HG03520 (cell line): ENCODE measurements around the gene DENND2C.
"Not testable (repeated sequence)": the region's sequence is repeated elsewhere in the genome, so short reads cannot be mapped to it uniquely, and the experiment has no call there.

Experiments used
- ATAC-seq: cut with Tn5 transposase; IDR thresholded peaks from one replicate; pipeline ENCODE4 v1.9.1; 2021; ENCODE audit warnings: mild to moderate bottlenecking, moderate library complexity; ENCODE audit not compliant: unreplicated experiment

Gene DENND2C

DNA sequence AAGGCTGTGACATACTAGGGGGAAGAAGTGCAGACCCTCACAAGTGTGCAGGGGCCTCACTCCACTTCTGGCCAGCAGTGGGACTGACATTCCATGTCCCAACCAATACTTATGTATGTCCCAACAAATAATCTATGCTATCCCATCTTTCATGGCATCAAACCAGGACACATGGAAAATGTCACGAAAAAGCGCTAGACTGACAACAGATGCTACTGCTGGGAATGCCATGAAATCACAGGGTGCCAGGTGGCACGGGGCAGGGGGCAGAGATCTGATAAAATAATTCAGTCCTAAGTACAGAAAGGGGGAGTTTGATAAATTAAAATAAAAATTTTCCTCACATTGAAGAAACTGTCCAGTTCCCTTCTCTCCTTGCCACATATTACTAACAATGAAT, 60.8 kb downstream of the DENND2C start:
- no peak for ATAC-seq

GRCh38 chr1:114607223-114607622, 62.6 kb downstream of the DENND2C start:
- no peak for ATAC-seq

- no peak for ATAC-seq
Measured at GRCh38 chr1:114597949-114598348, 71.9 kb downstream of the DENND2C start.

DNA sequence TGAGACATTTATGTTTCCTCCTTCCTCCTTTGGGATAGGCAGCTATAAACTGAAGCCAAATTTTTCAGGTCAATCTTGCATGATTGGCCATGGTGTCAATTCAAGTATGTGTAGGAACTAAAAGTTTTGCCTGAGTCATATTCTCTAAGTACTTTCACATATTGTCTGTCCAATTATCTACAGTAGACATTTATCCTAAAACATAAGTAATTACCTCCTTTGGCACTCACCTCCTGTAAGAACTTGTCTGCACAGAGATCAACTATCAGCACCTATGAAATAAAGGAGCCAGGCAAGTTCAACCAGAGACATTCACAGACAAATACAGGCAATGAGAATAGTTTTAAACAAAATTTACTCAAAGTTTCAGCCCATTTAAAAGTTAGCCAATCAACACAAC, 74.2 kb downstream of the DENND2C start:
- ATAC-seq, result no peak

- ATAC-seq, result no peak
Measured at GRCh38 chr1:114594046-114594445, 75.8 kb downstream of the DENND2C start.

GRCh38 chr1:114589122-114589521, 80.7 kb downstream of the DENND2C start:
- no peak for ATAC-seq

GRCh38 chr1:114588196-114588689, 81.6 kb downstream of the DENND2C start:
- ATAC-seq, result no peak

GRCh38 chr1:114587203-114587991, 82.5 kb downstream of the DENND2C start:
- no peak for ATAC-seq

DNA sequence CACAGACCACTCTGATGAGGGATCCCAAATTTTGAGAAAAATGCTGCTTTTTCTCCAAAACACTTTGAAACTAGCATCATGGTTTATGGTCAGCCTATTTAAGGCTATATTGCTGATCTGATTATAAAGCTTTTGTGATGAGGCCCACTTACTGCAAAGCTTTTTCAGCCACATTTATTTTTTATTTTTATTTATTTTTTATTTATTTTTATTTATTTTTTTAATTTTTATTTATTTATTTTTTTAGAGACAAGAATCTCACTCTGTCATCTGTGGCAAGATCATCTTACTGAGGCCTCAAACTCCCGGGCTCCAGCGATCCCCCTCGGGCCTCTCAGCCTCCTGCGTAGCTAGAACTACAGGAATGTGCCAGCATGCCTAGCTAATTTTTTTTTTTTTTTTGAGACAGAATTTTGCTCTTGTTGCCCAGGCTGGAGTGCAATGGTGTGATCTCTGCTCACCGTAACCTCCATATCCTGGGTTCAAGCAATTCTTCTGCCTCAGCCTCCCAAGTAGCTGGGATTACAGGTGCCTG, 83.3 kb downstream of the DENND2C start:
- ATAC-seq, result no peak

- no peak for ATAC-seq
Measured at GRCh38 chr1:114585231-114585630, 84.6 kb downstream of the DENND2C start.

DNA sequence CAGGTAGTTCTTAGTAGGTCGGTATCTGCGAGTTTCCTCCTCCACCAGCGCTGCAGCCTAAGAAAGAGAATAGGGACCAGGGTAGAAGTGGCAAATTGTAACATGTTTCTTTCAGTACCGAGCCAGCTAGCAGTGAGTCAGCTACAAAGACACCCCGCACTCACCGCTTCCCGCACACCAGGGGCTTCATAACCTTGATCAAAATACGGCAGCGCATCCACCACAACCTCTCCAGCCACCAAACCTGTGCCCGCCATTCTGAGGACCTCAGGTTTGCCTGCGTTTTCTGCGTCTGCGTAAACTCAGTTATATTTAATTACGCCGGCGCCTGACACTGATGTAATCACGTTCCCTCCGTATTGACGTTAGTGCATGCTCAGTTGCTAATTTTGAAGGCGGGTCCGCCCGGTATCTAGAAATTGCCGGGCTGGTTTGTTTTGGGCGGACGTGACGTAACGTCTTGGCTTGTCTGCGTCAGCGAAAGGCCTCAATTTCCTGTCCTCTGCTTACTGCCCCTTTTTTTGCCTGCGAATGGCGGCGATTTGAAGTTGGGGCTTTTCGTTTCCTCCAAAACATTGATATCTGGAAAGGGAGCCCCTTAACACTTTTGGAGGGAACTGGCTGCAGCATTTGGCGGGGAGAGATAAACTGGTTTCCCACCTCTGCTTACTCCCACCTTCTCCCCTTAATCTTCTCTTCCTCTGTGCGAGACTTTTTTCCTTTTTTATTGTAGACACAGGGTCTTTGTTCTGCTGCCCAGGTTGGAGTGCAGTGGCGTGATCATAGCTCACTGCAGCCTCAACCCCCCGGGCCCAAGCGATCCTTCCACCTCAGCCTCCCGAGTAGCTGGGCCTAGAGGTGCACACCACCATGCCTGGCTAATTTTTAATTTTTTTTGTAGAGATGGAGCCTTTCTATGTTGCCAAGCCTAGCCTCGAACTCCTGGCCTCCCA, 88.2 kb downstream of the DENND2C start, which contains the start of gene BCAS2:
BCAS2 (minus strand) TSS at position 281 of the 953 bp plus-strand sequence; CDS start at position 257, 24 bp downstream.
- peak; percentile 96 for ATAC-seq

GRCh38 chr1:114574365-114574764, 95.5 kb downstream of the DENND2C start:
- ATAC-seq, result no peak

- no peak for ATAC-seq
Measured at GRCh38 chr1:114564141-114564540, 105.7 kb downstream of the DENND2C start.

GRCh38 chr1:114562978-114563510, 106.8 kb downstream of the DENND2C start:
- not testable (repeated sequence) for ATAC-seq

GRCh38 chr1:114561333-114561732, 108.5 kb downstream of the DENND2C start:
- ATAC-seq, result no peak

- ATAC-seq, result peak; percentile 52
Measured at GRCh38 chr1:114559356-114559755, 110.5 kb downstream of the DENND2C start.

DNA sequence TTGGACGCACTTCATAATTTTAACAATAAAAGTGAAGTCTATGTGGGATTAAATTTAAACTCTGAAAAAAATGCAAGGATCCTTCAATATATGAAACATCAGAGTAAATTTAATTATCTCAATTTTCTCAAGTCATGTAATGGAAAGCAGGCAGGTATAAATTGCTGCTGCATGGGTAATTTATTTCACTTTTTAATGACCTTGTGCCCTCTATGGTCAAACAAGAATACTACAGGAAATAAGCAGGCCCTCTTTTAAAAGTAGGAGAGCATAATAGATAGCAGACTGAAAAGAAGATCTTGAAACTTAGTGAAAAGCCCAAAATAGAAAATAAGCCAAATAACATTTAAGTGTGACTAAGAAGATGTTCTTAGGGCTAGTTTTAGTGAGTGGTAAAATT, 111.3 kb downstream of the DENND2C start:
- no peak for ATAC-seq

DNA sequence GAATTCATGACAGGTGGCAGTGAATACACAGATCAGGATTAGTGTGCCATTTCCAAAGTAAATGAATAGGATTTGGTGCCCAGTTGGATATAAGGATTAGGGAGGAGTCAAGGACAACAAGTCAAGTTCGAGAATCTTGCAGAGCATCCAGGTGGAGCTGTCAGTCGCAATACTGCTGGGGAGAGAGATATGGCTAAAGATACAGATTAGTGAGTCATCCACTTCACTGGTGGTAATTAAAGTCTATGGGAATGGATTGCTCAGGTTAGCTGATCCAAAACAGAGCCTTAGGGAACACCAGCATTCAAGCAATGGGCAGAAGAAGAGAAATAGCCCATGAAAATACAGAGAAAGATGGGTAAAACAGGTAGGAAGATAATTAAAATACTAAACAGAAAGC, 115.3 kb downstream of the DENND2C start:
- no peak for ATAC-seq

DNA sequence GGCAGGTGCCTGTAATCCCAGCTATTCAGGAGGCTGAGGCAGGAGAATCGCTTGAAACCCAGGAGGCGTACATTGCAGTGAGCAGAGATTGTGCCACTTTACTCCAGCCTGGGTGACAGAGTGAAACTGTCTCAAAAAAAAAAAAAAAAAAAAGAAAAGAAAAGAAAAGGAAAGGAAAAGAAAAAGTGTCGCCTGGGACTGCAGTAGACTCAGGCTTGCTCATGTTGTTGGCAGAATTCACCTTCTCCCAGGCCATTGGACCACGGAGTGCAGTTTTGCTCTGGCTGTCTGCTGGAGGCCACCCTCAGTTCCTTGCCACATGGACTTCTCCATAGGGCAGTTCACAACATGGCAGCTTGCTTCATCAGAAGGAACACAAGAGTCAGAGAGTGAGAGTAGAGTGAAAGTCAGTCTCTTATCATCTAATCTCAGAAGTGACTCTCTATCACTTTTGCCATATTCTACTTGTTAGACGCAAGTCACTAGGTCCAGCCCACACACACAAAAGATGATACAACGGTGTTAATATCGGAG, 117.7 kb downstream of the DENND2C start:
- ATAC-seq, result no peak

DNA sequence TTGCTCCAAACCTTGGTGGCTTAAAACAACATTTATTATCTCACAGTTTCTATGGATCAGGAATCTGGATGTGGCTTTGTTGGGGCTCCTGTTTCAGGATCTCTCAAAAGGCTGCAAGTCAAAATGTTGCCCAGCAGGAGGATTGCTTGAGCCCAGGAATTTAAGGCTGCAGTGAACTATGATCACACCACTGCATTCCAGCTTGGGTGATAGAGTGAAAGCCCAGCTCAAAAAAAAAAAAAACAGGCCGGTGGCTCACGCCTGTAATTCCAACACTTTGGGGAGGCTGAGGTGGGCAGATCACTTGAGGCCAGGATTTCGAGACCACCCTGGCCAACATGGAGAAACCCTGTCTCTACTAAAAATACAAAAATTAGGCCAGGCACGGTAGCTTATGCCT, 118.4 kb downstream of the DENND2C start:
- ATAC-seq, result no peak

DNA sequence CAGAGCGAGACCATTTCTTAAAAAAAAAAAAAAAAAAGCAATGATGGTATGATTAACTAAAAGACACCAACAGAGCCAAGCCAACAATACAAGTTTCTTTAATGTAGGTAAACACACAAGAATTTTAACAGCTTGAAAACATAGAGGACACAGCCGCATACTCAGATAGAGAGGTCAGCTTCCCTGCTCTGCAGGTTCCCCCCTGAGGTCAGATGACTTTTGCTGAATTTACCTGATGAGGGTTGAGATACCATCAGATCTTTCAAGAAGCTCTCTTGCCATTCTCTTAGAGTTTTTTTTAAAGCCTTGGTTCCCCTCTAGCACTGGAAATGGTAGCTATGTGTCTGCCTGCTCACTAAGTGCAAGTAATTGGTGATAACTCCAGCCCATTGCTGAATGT, 119.5 kb downstream of the DENND2C start:
- ATAC-seq, result no peak
